ENCODE results near the gene MT1E. TPM values are rescaled to one million over a fixed set of nuclear protein-coding genes. Genes with fewer than 3 reads are reported as not detected.
A peak's percentile ranks its signal among the peaks of the same experiment; 100 is the strongest.
"Not testable (repeated sequence)": the region's sequence is repeated elsewhere in the genome, so short reads cannot be mapped to it uniquely, and the experiment has no call there.

The MT1E gene
- not detected in 2 replicates for total RNA-seq (2014; rRNA removed; shearing (Covaris generic))
- polyA plus RNA-seq (2015; cell fraction: cytosol; rRNA removed) = not detected in 2 replicates
- not detected in 2 replicates for polyA plus RNA-seq (2015; cell fraction: nucleus; rRNA removed)

DNA sequence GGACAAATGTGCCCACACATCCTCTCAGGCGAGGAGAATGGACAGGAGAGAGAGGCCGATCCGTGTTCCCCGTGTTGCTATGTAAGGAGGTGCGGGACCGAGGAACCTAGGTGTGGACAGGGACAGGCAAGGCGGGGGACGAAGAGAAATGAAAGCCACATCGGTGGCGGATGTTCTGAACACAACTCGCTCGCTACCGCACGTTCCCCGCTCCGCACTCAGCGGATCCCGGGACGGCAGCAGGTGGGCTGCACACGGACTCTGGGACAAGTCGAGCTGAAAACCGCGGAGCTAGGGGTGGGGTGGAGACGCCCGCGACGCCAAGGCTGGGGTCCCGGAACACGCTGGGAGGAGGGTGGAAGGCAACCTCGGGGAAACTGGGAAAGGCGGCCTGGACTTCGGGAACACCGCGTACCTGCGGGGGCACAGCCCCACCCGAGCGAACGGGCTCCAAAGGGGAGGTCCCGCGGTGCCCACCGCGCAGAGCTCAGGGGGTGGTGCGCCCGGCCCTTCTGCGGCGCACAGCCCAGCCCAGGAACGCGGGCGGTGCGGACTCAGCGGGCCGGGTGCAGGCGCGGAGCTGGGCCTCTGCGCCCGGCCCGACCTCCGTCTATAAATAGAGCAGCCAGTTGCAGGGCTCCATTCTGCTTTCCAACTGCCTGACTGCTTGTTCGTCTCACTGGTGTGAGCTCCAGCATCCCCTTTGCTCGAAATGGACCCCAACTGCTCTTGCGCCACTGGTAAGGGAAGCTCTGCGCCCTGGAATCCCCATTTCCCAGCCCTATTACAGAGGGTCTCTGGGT is at the start of gene MT1E:
Gene MT1E, plus strand, starts transcription at position 642 of the 803 bp plus-strand sequence. Its CDS starts 71 bp downstream, at position 713.
- in situ Hi-C loops (cut with HindIII; ENCODE audit: low pct_unique_long_range_greater_than_20kb, low sequenced_read_pairs) = no loop called here
- no peak for DNase-seq (ENCODE audit: low read depth, low spot score)

GRCh38 chr16:56576585-56577299 is 48.8 kb upstream of the MT1E start:
- peak; percentile 76 for DNase-seq (ENCODE audit: low read depth, low spot score)
- in situ Hi-C loops (cut with HindIII; ENCODE audit: low pct_unique_long_range_greater_than_20kb, low sequenced_read_pairs) = no loop called here

DNA sequence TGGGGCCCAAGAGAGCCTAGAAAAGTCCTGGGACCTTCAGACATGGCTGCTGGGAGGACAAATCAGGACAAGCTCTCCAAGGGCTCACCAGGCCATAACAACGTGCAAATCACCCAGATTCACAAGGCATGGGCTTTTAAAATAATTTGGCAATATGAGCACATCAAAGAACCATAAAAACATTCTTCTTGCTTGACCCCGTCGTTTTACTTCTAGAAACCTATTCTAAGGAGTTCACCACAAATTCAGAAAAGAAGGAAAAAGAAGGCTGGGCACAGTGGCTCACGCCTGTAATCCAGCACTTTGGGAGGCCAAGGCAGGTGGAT is 48.3 kb upstream of the MT1E start:
- no peak for DNase-seq (ENCODE audit: low read depth, low spot score)
- in situ Hi-C loops (cut with HindIII; ENCODE audit: low pct_unique_long_range_greater_than_20kb, low sequenced_read_pairs) = no loop called here

- in situ Hi-C loops (cut with HindIII; ENCODE audit: low pct_unique_long_range_greater_than_20kb, low sequenced_read_pairs) = no loop called here
- DNase-seq (ENCODE audit: low read depth, low spot score) = no peak
Measured at GRCh38 chr16:56580391-56581048, 45.1 kb upstream of the MT1E start.

DNA sequence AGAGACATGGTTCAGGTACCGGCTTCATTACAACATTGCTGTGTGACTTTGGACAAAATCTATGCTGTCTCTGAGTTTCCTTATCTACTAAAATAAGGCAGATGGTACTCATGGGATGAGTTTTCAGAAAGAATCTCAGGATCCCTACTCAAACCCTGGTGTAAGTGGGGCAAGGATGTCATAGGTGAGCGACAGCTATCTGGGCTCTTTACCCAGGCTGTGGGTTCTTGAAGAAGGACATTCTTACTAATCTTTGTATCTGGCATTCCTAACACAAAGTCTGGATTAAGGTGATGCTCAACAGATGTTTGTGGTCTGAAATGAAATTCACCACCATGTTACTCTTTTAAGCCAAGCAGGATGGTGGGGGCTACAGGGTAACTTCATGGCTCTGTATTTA is 42.7 kb upstream of the MT1E start:
- in situ Hi-C loops (cut with HindIII; ENCODE audit: low pct_unique_long_range_greater_than_20kb, low sequenced_read_pairs); DNase-seq (ENCODE audit: low read depth, low spot score): not testable (repeated sequence)

DNA sequence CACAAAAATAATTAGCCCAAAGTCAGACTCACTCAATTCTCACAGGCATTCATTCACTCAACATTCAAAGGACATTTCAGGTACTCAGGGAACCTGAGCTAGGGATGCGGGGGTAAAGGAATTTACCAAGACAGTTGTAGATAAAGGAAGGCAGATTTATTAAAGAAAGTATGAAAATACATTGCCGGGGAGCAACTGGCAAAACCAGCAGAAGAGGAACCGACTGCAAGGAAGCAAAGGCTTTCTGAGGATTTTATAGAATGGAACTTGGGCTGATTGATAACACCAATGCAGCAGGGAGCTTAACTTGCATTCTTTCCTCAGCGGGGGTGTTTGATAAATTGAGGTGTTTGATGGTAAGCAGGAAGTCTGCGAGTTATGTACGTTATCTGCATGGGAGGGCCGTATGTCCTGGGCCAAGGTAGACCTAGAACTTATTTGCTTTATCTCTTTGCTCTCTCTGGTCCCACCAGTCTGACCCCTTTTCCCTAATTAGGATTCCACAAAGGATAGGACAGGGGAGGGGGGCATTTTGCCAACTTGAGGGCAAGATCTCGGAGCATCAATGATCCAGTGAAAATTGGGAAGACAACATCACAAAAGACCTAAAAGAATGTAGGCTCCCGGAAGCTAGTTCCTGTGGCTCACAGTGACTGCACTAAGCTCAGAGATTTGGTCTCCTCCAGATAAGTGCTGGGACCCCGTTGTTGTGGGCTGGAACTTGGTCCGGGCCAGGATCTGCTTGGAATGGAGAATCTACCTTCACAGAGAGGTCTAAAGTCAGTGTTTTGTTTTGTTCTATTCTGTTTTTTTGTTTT is 42.0 kb upstream of the MT1E start:
- no peak for DNase-seq (ENCODE audit: low read depth, low spot score)
- in situ Hi-C loops (cut with HindIII; ENCODE audit: low pct_unique_long_range_greater_than_20kb, low sequenced_read_pairs) = no loop called here

GRCh38 chr16:56584276-56584675 is 41.3 kb upstream of the MT1E start:
- in situ Hi-C loops (cut with HindIII; ENCODE audit: low pct_unique_long_range_greater_than_20kb, low sequenced_read_pairs) = no loop called here

GRCh38 chr16:56588781-56589140 is 36.8 kb upstream of the MT1E start:
- in situ Hi-C loops (cut with HindIII; ENCODE audit: low pct_unique_long_range_greater_than_20kb, low sequenced_read_pairs) = no loop called here
- no peak for DNase-seq (ENCODE audit: low read depth, low spot score)

More at GRCh38 chr16:56584276-56584675, 41.3 kb upstream of the MT1E start:
- DNase-seq (ENCODE audit: low read depth, low spot score) = no peak

GRCh38 chr16:56589141-56590039 is 36.2 kb upstream of the MT1E start, which contains the start of gene MT3:
Gene MT3, plus strand, starts transcription at chr16:56589528. Its CDS starts 63 bp downstream, at chr16:56589591.
- no peak for DNase-seq (ENCODE audit: low read depth, low spot score)
- in situ Hi-C loops (cut with HindIII; ENCODE audit: low pct_unique_long_range_greater_than_20kb, low sequenced_read_pairs) = no loop called here

- DNase-seq (ENCODE audit: low read depth, low spot score) = no peak
Measured at GRCh38 chr16:56591377-56592060, 34.1 kb upstream of the MT1E start.

GRCh38 chr16:56593573-56594291 is 31.8 kb upstream of the MT1E start:
- in situ Hi-C loops (cut with HindIII; ENCODE audit: low pct_unique_long_range_greater_than_20kb, low sequenced_read_pairs) = no loop called here
- no peak for DNase-seq (ENCODE audit: low read depth, low spot score)

More at GRCh38 chr16:56591377-56592060, 34.1 kb upstream of the MT1E start:
- in situ Hi-C loops (cut with HindIII; ENCODE audit: low pct_unique_long_range_greater_than_20kb, low sequenced_read_pairs) = no loop called here

DNA sequence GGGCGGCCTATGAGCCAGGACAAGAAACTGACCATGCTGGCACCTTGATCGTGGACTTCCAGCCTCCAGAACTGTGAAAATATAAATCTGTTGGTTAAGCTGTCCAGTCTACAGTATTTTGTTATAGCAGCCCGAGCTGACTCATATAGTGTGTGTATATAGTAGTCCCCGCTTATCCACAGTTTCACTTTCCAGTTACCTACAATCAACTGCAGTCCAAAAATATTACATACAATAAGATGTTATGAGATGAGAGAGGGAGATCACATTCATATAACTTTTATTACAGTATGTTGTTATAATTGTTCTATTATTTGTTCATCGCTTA is 31.3 kb upstream of the MT1E start:
- in situ Hi-C loops (cut with HindIII; ENCODE audit: low pct_unique_long_range_greater_than_20kb, low sequenced_read_pairs) = no loop called here
- DNase-seq (ENCODE audit: low read depth, low spot score) = no peak

DNA sequence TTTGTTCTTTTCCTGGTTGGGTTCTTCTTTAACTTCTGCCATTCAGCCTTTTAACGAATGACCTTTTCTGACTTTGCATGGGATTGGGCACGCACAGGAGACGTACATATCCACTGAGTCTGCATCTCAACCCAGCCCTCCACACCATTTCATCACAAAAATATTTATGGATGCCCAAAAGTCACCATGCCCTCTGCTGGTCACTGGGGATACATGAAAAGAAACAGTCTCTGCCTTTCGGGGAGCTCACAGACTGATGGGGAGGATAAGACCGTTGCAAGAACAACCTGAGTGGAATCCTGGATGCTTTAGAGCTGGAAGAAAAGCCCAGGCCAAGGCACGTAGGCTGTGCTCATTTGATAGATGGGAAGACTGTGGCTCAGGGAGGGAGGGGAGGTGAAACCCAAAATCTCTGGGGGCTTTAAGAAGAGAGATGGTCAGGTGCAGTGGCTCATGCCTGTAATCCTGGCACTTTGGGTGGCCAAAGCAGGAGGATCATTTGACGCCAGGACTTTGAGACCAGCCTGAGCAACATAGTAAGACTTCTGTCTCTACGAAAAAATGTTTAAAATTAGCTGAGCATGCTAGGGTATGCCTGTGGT is 25.1 kb upstream of the MT1E start:
- peak; percentile 79 for DNase-seq (ENCODE audit: low read depth, low spot score)
- in situ Hi-C loops (cut with HindIII; ENCODE audit: low pct_unique_long_range_greater_than_20kb, low sequenced_read_pairs) = no loop called here

DNA sequence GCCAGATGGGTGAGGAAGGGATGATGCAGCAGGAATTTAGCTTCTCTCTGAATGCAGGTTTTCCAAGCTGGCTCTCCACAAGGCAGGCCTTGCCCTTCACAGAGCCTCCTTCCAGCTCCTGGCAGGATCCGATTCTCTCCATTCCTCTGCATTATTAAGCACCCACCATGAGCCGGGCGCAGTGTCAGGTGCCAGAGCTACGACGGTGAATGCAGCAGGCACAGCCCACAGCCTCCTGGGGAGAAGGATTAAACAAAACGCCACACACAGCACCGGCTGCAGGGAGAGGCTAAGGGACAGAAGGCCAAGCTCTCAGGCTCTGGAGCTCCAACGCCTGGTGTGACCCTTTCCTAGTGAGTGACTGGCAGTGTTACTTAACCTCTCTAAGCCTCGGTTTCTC is 24.3 kb upstream of the MT1E start:
- in situ Hi-C loops (cut with HindIII; ENCODE audit: low pct_unique_long_range_greater_than_20kb, low sequenced_read_pairs) = no loop called here
- DNase-seq (ENCODE audit: low read depth, low spot score) = no peak

DNA sequence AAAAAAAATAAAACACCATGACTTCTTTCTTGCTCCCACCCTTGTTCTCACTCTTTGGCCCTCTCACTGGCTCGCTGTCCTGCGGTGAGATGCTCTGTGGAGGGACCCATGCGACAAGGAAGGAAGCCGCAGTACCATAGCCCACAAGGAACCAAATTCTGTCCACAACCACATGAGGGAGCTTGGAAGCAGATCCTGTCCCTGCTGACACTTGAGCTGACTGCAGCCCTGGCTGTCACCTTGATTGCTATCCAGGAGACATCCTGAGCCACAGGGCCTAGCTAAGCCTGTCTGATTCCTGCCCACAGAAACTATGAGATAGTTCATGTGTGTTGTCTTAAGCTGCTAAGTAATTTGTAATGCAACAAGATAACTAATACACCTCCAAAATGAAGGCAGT is 22.0 kb upstream of the MT1E start:
- in situ Hi-C loops (cut with HindIII; ENCODE audit: low pct_unique_long_range_greater_than_20kb, low sequenced_read_pairs) = no loop called here
- peak; percentile 53 for DNase-seq (ENCODE audit: low read depth, low spot score)

Measured in SK-MEL-5 (cell line).